COLO829 (cell line): ENCODE data around the gene TMA7B.

Experiments used
- DNase-seq: peaks from one replicate; pipeline ENCODE4 v3.0.0; 2012; ENCODE audit warnings: low spot score

The TMA7B gene

GRCh38 chr22:40002935-40003715 lies 42.9 kb downstream of the TMA7B start:
- no peak for DNase-seq

GRCh38 chr22:40004836-40005235 lies 44.6 kb downstream of the TMA7B start:
- DNase-seq = no peak

- DNase-seq = no peak
Measured at GRCh38 chr22:40006641-40007040, 46.4 kb downstream of the TMA7B start.

- DNase-seq = no peak
Measured at GRCh38 chr22:40007853-40008710, 47.9 kb downstream of the TMA7B start.

- DNase-seq = no peak
Measured at GRCh38 chr22:40008726-40009291, 48.6 kb downstream of the TMA7B start.

GRCh38 chr22:40009292-40009774 lies 49.1 kb downstream of the TMA7B start:
- no peak for DNase-seq

GRCh38 chr22:40009951-40010671 lies 49.9 kb downstream of the TMA7B start:
- no peak for DNase-seq

GRCh38 chr22:40010746-40011145 lies 50.5 kb downstream of the TMA7B start:
- DNase-seq = no peak
